ENCODE data around the gene NEFH.

NEFH gene

DNA sequence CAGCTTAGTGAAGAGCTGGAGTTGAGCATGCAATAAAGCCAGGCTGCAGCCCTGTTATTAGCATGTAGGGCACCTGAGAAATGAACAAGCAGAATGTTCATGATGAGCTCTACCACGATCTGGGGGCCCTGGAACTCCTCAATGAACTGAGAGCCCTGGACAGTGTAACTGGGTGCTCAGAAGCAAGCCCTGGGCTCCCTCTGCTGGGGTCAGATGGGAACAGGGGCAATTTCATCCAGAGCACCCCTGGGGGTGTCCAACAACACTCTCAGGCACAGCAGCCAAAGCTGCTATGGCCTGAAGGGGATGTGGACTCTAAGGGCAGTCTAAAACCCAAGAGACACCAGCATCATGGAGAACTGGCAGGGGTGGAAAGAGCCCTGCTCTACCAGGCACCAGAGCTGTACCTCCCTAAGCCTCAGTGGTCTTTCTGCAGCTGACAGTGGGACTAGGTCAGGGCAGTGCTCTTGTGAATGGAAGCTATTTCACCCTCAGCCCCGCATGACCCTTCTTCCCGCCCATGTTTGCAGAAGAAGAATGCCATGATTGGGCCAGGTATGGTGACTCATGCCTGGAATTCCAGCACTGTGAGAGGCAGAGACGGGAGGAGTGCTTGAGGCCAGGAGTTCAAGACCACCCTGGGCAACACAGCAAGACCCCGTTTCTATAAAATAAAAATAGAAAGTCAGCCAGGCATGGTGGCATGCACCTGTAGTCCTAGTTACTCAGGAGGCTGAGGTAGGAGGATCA, 44.6 kb downstream of the NEFH start:
- Mint-ChIP-seq H3K27ac (no peak overlapping the region), H3K36me3 (peaks cover 46 to 66% of the 10 kb centered on the region in 2 donors), H3K4me3 (no peak overlapping the region), H3K4me1 (no peaks in the 10 kb centered on the region), H3K9me3 (no peaks in the 10 kb centered on the region), H3K27me3 (no peaks in the 10 kb centered on the region)
- ATAC-seq (replicated peaks) (peak; percentile 95 to 98), DNase-seq (peak; percentile 50)

DNA sequence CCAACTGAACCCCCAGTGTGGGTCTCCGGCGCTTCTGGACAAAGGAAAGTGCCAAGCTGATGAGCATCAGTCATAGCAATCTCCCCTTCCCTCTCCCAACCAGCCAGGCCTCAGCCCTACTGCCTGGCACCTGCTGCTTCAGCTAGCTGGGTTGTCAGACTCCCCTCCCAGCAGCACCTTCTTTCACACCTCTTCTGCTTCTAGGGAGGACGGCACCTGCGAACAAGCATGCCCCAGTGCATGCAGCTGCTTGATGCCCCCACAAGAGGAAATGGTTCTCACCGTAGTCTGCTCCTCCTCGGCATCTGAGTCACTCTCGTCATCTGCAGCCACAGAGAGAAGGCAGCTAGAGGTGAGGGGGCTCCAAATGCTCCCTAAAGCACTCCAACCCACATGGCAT, 48.1 kb downstream of the NEFH start:
- DNase-seq (no peak), ATAC-seq (replicated peaks) (no peak)
- no peak overlapping the region for H3K27ac Mint-ChIP-seq
- H3K36me3 Mint-ChIP-seq: peaks cover 43 to 63% of the 10 kb centered on the region in 2 donors
- H3K4me3 Mint-ChIP-seq: no peak overlapping the region
- H3K4me1 Mint-ChIP-seq: no peaks in the 10 kb centered on the region
- no peaks in the 10 kb centered on the region for H3K9me3 Mint-ChIP-seq
- no peaks in the 10 kb centered on the region for H3K27me3 Mint-ChIP-seq

DNA sequence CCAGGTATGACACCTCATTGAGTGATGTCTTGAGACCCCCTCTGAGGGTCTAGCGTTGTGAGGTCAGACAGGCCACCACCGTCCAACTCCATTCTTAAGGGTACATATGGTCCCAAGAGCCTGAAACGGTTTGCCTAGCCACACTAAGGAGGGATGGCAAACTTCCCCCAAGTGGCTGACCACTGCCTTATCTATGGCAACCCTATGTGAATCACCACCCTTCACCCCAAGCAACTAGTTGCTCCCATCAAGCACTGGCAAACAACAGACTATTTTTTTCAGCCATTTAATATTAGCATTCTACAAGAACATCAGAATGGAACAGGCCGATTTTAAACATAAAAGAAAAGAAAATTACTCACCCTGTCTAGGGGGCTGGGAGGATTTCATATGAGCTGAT, 50.7 kb downstream of the NEFH start:
- no peak for ATAC-seq (replicated peaks)
- H3K4me3 Mint-ChIP-seq: no peak overlapping the region
- H3K36me3 Mint-ChIP-seq: peaks cover 45 to 50% of the 10 kb centered on the region in 2 donors
- peaks cover 0 to 3% of the 10 kb centered on the region in 2 donors for H3K9me3 Mint-ChIP-seq
- no peak overlapping the region for H3K27ac Mint-ChIP-seq
- DNase-seq: no peak
- no peaks in the 10 kb centered on the region for H3K4me1 Mint-ChIP-seq
- no peaks in the 10 kb centered on the region for H3K27me3 Mint-ChIP-seq

DNA sequence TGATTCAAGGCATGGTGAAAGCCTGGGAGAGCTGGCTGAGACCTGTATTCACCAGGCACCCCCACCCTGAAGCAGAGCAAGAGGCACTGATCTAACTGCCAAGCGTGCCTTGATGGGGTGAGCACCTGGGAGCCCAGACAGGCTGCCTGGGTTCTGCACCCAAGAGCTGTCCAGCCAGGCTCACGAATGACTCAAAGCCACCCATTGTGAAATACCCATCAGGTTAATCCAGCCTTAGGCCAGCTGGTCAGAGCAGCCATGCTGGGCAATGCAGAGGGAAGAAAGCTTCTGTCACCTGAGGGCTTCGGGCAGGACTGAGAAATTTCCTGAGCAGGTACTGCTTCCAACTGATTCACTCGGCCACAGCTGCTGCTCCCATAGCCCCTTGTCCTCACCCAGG, 51.4 kb downstream of the NEFH start:
- Mint-ChIP-seq H3K27me3 (no peaks in the 10 kb centered on the region), H3K36me3 (peaks cover 43 to 52% of the 10 kb centered on the region in 2 donors), H3K27ac (no peak overlapping the region), H3K4me3 (no peak overlapping the region), H3K9me3 (peaks cover 0 to 3% of the 10 kb centered on the region in 2 donors), H3K4me1 (no peaks in the 10 kb centered on the region)
- ATAC-seq (replicated peaks) (no peak), DNase-seq (no peak)

DNA sequence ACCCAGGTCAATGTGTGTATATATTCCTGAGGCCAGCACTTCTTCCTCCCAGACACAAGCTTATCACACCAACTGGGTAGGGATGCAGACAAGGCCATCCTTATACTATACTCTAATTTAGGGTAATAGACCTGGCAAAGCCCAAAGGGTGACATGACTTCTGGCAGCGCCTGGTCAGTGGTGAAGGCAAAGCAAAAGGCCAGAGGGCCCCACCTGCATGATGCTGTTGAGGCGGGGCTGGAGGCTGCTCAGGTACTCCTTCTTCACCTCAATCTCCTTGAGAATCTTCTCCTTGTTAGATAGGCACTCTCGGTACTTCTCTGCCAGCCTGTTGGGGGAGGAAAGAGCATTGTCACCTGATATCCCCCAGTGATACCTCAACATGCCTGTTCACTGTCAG, 56.4 kb downstream of the NEFH start:
- peaks cover 51 to 54% of the 10 kb centered on the region in 2 donors for H3K36me3 Mint-ChIP-seq
- DNase-seq (no peak), ATAC-seq (replicated peaks) (no peak)
- H3K27ac Mint-ChIP-seq: no peak overlapping the region
- H3K27me3 Mint-ChIP-seq: no peaks in the 10 kb centered on the region
- H3K9me3 Mint-ChIP-seq: peaks cover 0 to 3% of the 10 kb centered on the region in 2 donors
- no peak overlapping the region for H3K4me3 Mint-ChIP-seq
- no peaks in the 10 kb centered on the region for H3K4me1 Mint-ChIP-seq

DNA sequence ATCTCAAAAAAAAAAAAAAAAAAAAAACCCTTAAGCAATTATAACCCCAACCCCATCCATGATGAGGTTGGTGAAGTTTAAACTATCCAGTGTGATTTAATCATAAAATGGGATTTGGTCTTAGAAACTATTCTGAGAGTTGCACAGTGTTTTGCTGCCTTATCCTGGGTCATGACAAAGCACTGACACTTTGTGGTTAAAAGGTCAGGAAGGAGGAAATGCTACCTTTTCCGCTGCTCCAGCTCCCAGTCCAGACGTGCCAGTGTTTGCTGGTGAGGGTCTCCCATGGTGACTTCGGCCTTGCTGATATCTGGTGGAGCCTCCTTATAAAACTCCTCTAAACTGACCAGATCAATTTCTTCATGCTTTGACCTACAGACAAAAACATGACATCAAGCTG, 59.1 kb downstream of the NEFH start:
- ATAC-seq (replicated peaks) (no peak), DNase-seq (no peak)
- Mint-ChIP-seq H3K9me3 (peaks cover 0 to under 1% of the 10 kb centered on the region in 2 donors), H3K4me1 (peaks cover 6 to 13% of the 10 kb centered on the region in 2 donors), H3K36me3 (peaks cover 49 to 55% of the 10 kb centered on the region in 2 donors), H3K27ac (peak overlapping the region; percentile 47), H3K27me3 (no peaks in the 10 kb centered on the region), H3K4me3 (no peak overlapping the region)

Measured in stimulated activated naive B cell treated with anti-CD40 and anti-IgM and Interleukin-4, amounts not matched to agents 10 μg/mL and 1 μg/mL and 100 μg/mL, for 72 hours (primary cell).